GM12878 (cell line): ENCODE results near the gene GNG13. TPM values are rescaled to one million over a fixed set of nuclear protein-coding genes. Genes with fewer than 3 reads are reported as not detected.

Source experiments
- CHD4 ChIP-seq: fragments of 200-600 bp; sonication (generic); IDR thresholded peaks from 2 replicates; pipeline ENCODE4 v1.6.1; 2016; ENCODE audit warnings: mild to moderate bottlenecking
- CREM ChIP-seq: IDR thresholded peaks from 2 replicates; pipeline ENCODE4 v1.6.1; 2014; ENCODE audit warnings: antibody characterized with exemption, low read depth
- E4F1 ChIP-seq: fragments of 450-650 bp; IDR thresholded peaks from 2 replicates; pipeline ENCODE4 v1.6.1; 2018; ENCODE audit warnings: borderline replicate concordance, mild to moderate bottlenecking; ENCODE audit not compliant: partially characterized antibody
- ELK1 ChIP-seq: IDR thresholded peaks from 2 replicates; pipeline ENCODE4 v1.6.1; 2012; ENCODE audit warnings: low read depth, low read length, improper control_type of control experiment
- ESRRA ChIP-seq: IDR thresholded peaks from 2 replicates; pipeline ENCODE4 v1.6.1; 2012; ENCODE audit warnings: mild to moderate bottlenecking, low read length, improper control_type of control experiment
- GATAD2B ChIP-seq: fragments of 450-650 bp; conservative IDR thresholded peaks from 2 replicates; pipeline ENCODE4 v1.6.1; 2017; ENCODE audit warnings: low read depth, mild to moderate bottlenecking, moderate library complexity
- HDAC2 ChIP-seq: fragments of 200-600 bp; sonication (generic); IDR thresholded peaks from 2 replicates; pipeline ENCODE4 v1.6.1; 2017
- HDAC6 ChIP-seq: fragments of 200-600 bp; sonication (generic); IDR thresholded peaks from one replicate; pipeline ENCODE4 v1.8.0; 2017; ENCODE audit warnings: antibody characterized with exemption; ENCODE audit not compliant: unreplicated experiment
- LARP7 ChIP-seq: fragments of 450-650 bp; IDR thresholded peaks from 2 replicates; pipeline ENCODE4 v1.6.1; 2017; ENCODE audit warnings: mild to moderate bottlenecking
- MEF2A ChIP-seq: IDR thresholded peaks from 2 replicates; pipeline ENCODE4 v1.6.1; 2011; ENCODE audit warnings: low read depth, mild to moderate bottlenecking, low read length, moderate library complexity; ENCODE audit not compliant: insufficient read depth
- MYC ChIP-seq: IDR thresholded peaks from 2 replicates; pipeline ENCODE4 v1.6.1; 2011; ENCODE audit warnings: mild to moderate bottlenecking, low read length, moderate library complexity, inconsistent platforms; ENCODE audit not compliant: insufficient read depth, insufficient replicate concordance, insufficient read length, severe bottlenecking
- NR2C1 ChIP-seq: fragments of 450-650 bp; IDR thresholded peaks from 2 replicates; pipeline ENCODE4 v1.6.1; 2017; ENCODE audit warnings: antibody characterized with exemption, mild to moderate bottlenecking, moderate library complexity
- NR2C2 ChIP-seq: IDR thresholded peaks from 2 replicates; pipeline ENCODE4 v1.6.1; 2011; ENCODE audit warnings: borderline replicate concordance, low read depth; ENCODE audit not compliant: control insufficient read depth, insufficient read length
- PBX3 ChIP-seq: IDR thresholded peaks from 2 replicates; pipeline ENCODE4 v1.6.1; 2011; ENCODE audit warnings: mild to moderate bottlenecking, low read depth, low read length, moderate library complexity; ENCODE audit not compliant: insufficient replicate concordance
- PKNOX1 ChIP-seq: fragments of 450-650 bp; IDR thresholded peaks from 2 replicates; pipeline ENCODE4 v1.6.1; 2016; ENCODE audit warnings: mild to moderate bottlenecking
- POLR2AphosphoS2 ChIP-seq: IDR thresholded peaks from 2 replicates; pipeline ENCODE4 v1.6.1; 2011; ENCODE audit warnings: low read depth, mild to moderate bottlenecking, low read length, improper control_type of control experiment, moderate library complexity
- SMAD1 ChIP-seq: fragments of 450-650 bp; IDR thresholded peaks from 2 replicates; pipeline ENCODE4 v1.6.1; 2018; ENCODE audit warnings: mild to moderate bottlenecking, low read depth; ENCODE audit not compliant: partially characterized antibody
- SREBF1 ChIP-seq: IDR thresholded peaks from 2 replicates; pipeline ENCODE4 v1.6.1; 2012; ENCODE audit warnings: mild to moderate bottlenecking, low read length
- USF1 ChIP-seq: IDR thresholded peaks from 2 replicates; pipeline ENCODE4 v1.6.1; 2011; ENCODE audit warnings: borderline replicate concordance, low read depth, mild to moderate bottlenecking, moderate library complexity, mixed read lengths, low read length; ENCODE audit not compliant: insufficient read depth; ENCODE audit errors: extremely low read length
- ZNF217 ChIP-seq: fragments of 450-650 bp; IDR thresholded peaks from 2 replicates; pipeline ENCODE4 v1.6.1; 2017; ENCODE audit warnings: antibody characterized with exemption, mild to moderate bottlenecking
- ZSCAN29 ChIP-seq: fragments of 450-650 bp; IDR thresholded peaks from 2 replicates; pipeline ENCODE4 v1.6.1; 2017; ENCODE audit warnings: mild to moderate bottlenecking, moderate library complexity
- polyA plus RNA-seq, 11 experiments: library from polyadenylated mRNA; depleted of rRNA in 4 of 11; unstranded in 6 of 11; stranded (reverse) in 5 of 11; fragments of >200 nt; fragmentation: Nextera tagmentation in 4 of 11; fragmentation: Illumina TruSeq in 1 of 11; extraction: Ambion mirVana in 4 of 11; extraction: Trizol in 1 of 11; gene quantifications; 1 replicate in 1 of 11; 2 replicates in 10 of 11; pipeline versions ENCODE4 v1.2.1 to v1.2.3, GENCODE V29; 2011 to 2016; ENCODE audit warnings: inconsistent platforms in 2 of 11, missing spikeins in 2 of 11, low read depth in 1 of 11
- total RNA-seq, 4 experiments: library from RNA; depleted of rRNA in 3 of 4; stranded (reverse); fragments of >200 nt in 3 of 4; fragmentation: Illumina TruSeq in 1 of 4; extraction: Trizol in 1 of 4; gene quantifications; 2 replicates each; pipeline versions ENCODE4 v1.2.1 to v1.2.3, GENCODE V29; 2013 to 2021
- TF ChIP-seq, protein P1 (sequence below): fragments of 450-650 bp; IDR thresholded peaks from 2 replicates; pipeline ENCODE4 v1.6.1; 2016; ENCODE audit warnings: mild to moderate bottlenecking

Gene GNG13
- total and polyA plus RNA-seq, 10 of the 15 experiments (the other 5 are each of a cell fraction or from before 2014, with no cell fraction given) = not detected

GRCh38 chr16:807347-808084 lies 7.0 kb upstream of the GNG13 start (continued):
- TF ChIP-seq HDAC2 (no peak), POLR2AphosphoS2 (0 out of 2 replicates have a peak, but pooled peaks have one; percentile 47), MEF2A (no peak), PBX3 (peak; percentile 88), NR2C2 (no peak), PKNOX1 (peak; percentile 92), SREBF1 (peak; percentile 41; the same call in 1 of the 2 replicates), SMAD1 (no peak), NR2C1 (peak; percentile 96), CHD4 (no peak), MYC (no peak), ZNF217 (0 out of 2 replicates have a peak, but pooled peaks have one; percentile 40), ELK1 (peak; percentile 88), USF1 (no peak), E4F1 (peak; percentile 74), LARP7 (peak; percentile 54; the same call in 1 of the 2 replicates), ZSCAN29 (no peak), GATAD2B (peak; percentile 93), HDAC6 (no peak), CREM (peak; percentile 96), ESRRA (peak; percentile 84)
- TF ChIP-seq, protein P1, sequence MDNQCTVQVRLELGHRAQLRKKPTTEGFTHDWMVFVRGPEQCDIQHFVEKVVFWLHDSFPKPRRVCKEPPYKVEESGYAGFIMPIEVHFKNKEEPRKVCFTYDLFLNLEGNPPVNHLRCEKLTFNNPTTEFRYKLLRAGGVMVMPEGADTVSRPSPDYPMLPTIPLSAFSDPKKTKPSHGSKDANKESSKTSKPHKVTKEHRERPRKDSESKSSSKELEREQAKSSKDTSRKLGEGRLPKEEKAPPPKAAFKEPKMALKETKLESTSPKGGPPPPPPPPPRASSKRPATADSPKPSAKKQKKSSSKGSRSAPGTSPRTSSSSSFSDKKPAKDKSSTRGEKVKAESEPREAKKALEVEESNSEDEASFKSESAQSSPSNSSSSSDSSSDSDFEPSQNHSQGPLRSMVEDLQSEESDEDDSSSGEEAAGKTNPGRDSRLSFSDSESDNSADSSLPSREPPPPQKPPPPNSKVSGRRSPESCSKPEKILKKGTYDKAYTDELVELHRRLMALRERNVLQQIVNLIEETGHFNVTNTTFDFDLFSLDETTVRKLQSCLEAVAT = no peak; the same call in 1 of the 2 replicates
